ENCODE measurements around the gene SELENOK. TPM values are rescaled to one million over a fixed set of nuclear protein-coding genes. Genes with fewer than 3 reads are reported as not detected.

SELENOK gene
- total and polyA plus RNA-seq, 7 donors = 46.3 to 207 (median 74.8) TPM

GRCh38 chr3:53888232-53888631 lies 3.4 kb downstream of the SELENOK start:
- no peak for ATAC-seq
- WGBS, 3 donors = 88 to 95% (median 88%) methylated on average over 1 of the region's 1 CpG
- no peak for TF ChIP-seq CTCF (IDR thresholded peaks at IDR 0.05)
- Histone ChIP-seq H3K4me3 (no peak overlapping the region), H3K9me3 (no peaks in the 10 kb centered on the region), H3K4me1 (peaks cover 22% of the 10 kb centered on the region), H3K27ac (no peak overlapping the region), H3K27me3 (ENCODE audit: insufficient read depth in 3 of 3, low read length in 2 of 3) (no peaks in the 10 kb centered on the region), H3K36me3 (ENCODE audit: insufficient read depth in 1 of 2, low read depth in 1 of 2) (peaks cover 2 to 51% of the 10 kb centered on the region in 2 donors)
- DNase-seq = no peak
- intact Hi-C loops (cut with DNase I) = no loop called here

- peaks cover 2 to 52% of the 10 kb centered on the region in 2 donors for H3K36me3 ChIP-seq (ENCODE audit: insufficient read depth in 1 of 2, low read depth in 1 of 2)
- peaks cover 17% of the 10 kb centered on the region for H3K4me1 ChIP-seq
- intact Hi-C loops (cut with DNase I) = no loop called here
- no peaks in the 10 kb centered on the region for H3K9me3 ChIP-seq
- no peak overlapping the region for H3K27ac ChIP-seq
- DNase-seq = no peak
- H3K4me3 ChIP-seq = no peak overlapping the region
- no peaks in the 10 kb centered on the region for H3K27me3 ChIP-seq (ENCODE audit: insufficient read depth in 3 of 3, low read length in 2 of 3)
- ATAC-seq = no peak
- TF ChIP-seq CTCF (IDR thresholded peaks at IDR 0.05) = no peak
These were observed 4.2 kb downstream of the SELENOK start for GRCh38 chr3:53887446-53887845.

GRCh38 chr3:53885239-53885638 lies 6.4 kb downstream of the SELENOK start:
- H3K4me3 ChIP-seq = no peak overlapping the region
- DNase-seq (no peak), ATAC-seq (no peak)
- peaks cover 2 to 52% of the 10 kb centered on the region in 2 donors for H3K36me3 ChIP-seq (ENCODE audit: insufficient read depth in 1 of 2, low read depth in 1 of 2)
- WGBS, 3 donors = 90 to 96% (median 93%) methylated on average over 3 of the region's 3 CpGs
- no peaks in the 10 kb centered on the region for H3K9me3 ChIP-seq
- H3K27ac ChIP-seq = no peak overlapping the region
- no peaks in the 10 kb centered on the region for H3K27me3 ChIP-seq (ENCODE audit: insufficient read depth in 3 of 3, low read length in 2 of 3)
- H3K4me1 ChIP-seq = peaks cover 20% of the 10 kb centered on the region
- TF ChIP-seq CTCF (IDR thresholded peaks at IDR 0.05) = no peak
- intact Hi-C loops (cut with DNase I) = no loop called here

- intact Hi-C loops (cut with DNase I) = loop anchor here in 1 of 2 donors (5.0 kb wide), 1 partner anchor 37 kb away; the partner anchor contains the start of genes CHDH and IL17RB
- DNase-seq = no peak
- no peak for TF ChIP-seq CTCF (IDR thresholded peaks at IDR 0.05)
- no peak overlapping the region for H3K27ac ChIP-seq
- H3K36me3 ChIP-seq (ENCODE audit: insufficient read depth in 1 of 2, low read depth in 1 of 2) = peaks cover 2 to 56% of the 10 kb centered on the region in 2 donors
- 94 to 97% (median 94%) methylated on average over 11 of the region's 11 CpGs for WGBS, 3 donors
- no peak overlapping the region for H3K4me3 ChIP-seq
- H3K9me3 ChIP-seq = no peaks in the 10 kb centered on the region
- H3K27me3 ChIP-seq (ENCODE audit: insufficient read depth in 3 of 3, low read length in 2 of 3) = no peaks in the 10 kb centered on the region
- peaks cover 17% of the 10 kb centered on the region for H3K4me1 ChIP-seq
- ATAC-seq = no peak
These were observed 7.0 kb downstream of the SELENOK start for GRCh38 chr3:53884623-53885022.

GRCh38 chr3:53883008-53883407 lies 8.7 kb downstream of the SELENOK start:
- Histone ChIP-seq H3K36me3 (ENCODE audit: insufficient read depth in 1 of 2, low read depth in 1 of 2) (peaks cover 2 to 69% of the 10 kb centered on the region in 2 donors), H3K27ac (no peak overlapping the region), H3K9me3 (no peaks in the 10 kb centered on the region), H3K4me3 (no peak overlapping the region), H3K4me1 (peaks cover 15% of the 10 kb centered on the region), H3K27me3 (ENCODE audit: insufficient read depth in 3 of 3, low read length in 2 of 3) (no peaks in the 10 kb centered on the region)
- intact Hi-C loops (cut with DNase I) = loop anchor here in 1 of 2 donors (5.0 kb wide), 1 partner anchor 36 kb away; the partner anchor contains the start of genes CHDH and IL17RB
- ATAC-seq = no peak
- 39 to 60% (median 41%) methylated on average over 4 of the region's 4 CpGs for WGBS, 3 donors
- no peak for DNase-seq
- TF ChIP-seq CTCF (IDR thresholded peaks at IDR 0.05) = no peak
